Karpas-422 (cell line): ENCODE data around the gene MVD. TPM values are rescaled to one million over a fixed set of nuclear protein-coding genes. Genes with fewer than 3 reads are reported as not detected.
"Not testable (repeated sequence)": the region's sequence is repeated elsewhere in the genome, so short reads cannot be mapped to it uniquely, and the experiment has no call there.

Source experiments
- DNase-seq: peaks from one replicate; pipeline ENCODE4 v3.0.0-alpha.2; 2015
- H2AFZ ChIP-seq: fragments of 200-600 bp; sonication (generic); 2 replicates; pipeline ENCODE4 v1.6.1; 2014; ENCODE audit warnings: antibody characterized with exemption, low read length, mixed read lengths
- H3K27ac ChIP-seq: fragments of 200-600 bp; sonication (generic); 2 replicates; pipeline ENCODE4 v1.5.1; 2014; ENCODE audit warnings: mild to moderate bottlenecking, low read length, moderate library complexity
- H3K27me3 ChIP-seq: fragments of 200-600 bp; sonication (generic); 2 replicates; pipeline ENCODE4 v1.6.1; 2014; ENCODE audit warnings: low read length, mixed read lengths
- H3K36me3 ChIP-seq: fragments of 200-600 bp; sonication (generic); 2 replicates; pipeline ENCODE4 v1.6.1; 2014; ENCODE audit warnings: low read length, mixed read lengths; ENCODE audit not compliant: insufficient read depth
- H3K4me1 ChIP-seq: fragments of 200-600 bp; sonication (generic); 2 replicates; pipeline ENCODE4 v1.6.1; 2014; ENCODE audit warnings: mild to moderate bottlenecking, low read length, mixed read lengths
- H3K4me2 ChIP-seq: fragments of 200-600 bp; sonication (generic); 2 replicates; pipeline ENCODE4 v1.6.1; 2014; ENCODE audit warnings: low read length, low read depth, mild to moderate bottlenecking; ENCODE audit not compliant: poor library complexity, severe bottlenecking
- H3K4me3 ChIP-seq: fragments of 200-600 bp; sonication (generic); 2 replicates; pipeline ENCODE4 v1.5.1; 2014; ENCODE audit warnings: mild to moderate bottlenecking, antibody characterized with exemption, low read length, mixed read lengths
- H3K79me2 ChIP-seq: fragments of 200-600 bp; sonication (generic); 2 replicates; pipeline ENCODE4 v1.6.1; 2014; ENCODE audit warnings: mild to moderate bottlenecking, low read length, mixed read lengths
- H3K9ac ChIP-seq: fragments of 200-600 bp; sonication (generic); 2 replicates; pipeline ENCODE4 v1.6.0; 2014; ENCODE audit warnings: low read length
- H3K9me2 ChIP-seq: fragments of 200-600 bp; sonication (generic), shearing (Covaris generic); replicated peaks from 2 replicates; pipeline ENCODE4 v1.6.0; 2014; ENCODE audit warnings: mild to moderate bottlenecking, low read length, moderate library complexity; ENCODE audit not compliant: insufficient read depth
- H3K9me3 ChIP-seq: fragments of 300-700, 200-600 bp; sonication (generic); 2 replicates; pipeline ENCODE4 v1.6.1; 2014; ENCODE audit warnings: low read length, mixed read lengths
- H4K20me1 ChIP-seq: fragments of 200-600 bp; sonication (generic); 2 replicates; pipeline ENCODE4 v1.6.1; 2014; ENCODE audit warnings: mild to moderate bottlenecking, antibody characterized with exemption, low read length, low read depth; ENCODE audit not compliant: insufficient read depth
- total RNA-seq: library from RNA; depleted of rRNA; stranded (reverse); fragments of >200 nt; shearing (Covaris generic); gene quantifications from 2 replicates; pipeline ENCODE4 v1.2.3, GENCODE V29; 2014; ENCODE audit warnings: low replicate concordance

Gene MVD
- total RNA-seq, 1 experiment from 2014 or later, result 35.0 TPM

DNA sequence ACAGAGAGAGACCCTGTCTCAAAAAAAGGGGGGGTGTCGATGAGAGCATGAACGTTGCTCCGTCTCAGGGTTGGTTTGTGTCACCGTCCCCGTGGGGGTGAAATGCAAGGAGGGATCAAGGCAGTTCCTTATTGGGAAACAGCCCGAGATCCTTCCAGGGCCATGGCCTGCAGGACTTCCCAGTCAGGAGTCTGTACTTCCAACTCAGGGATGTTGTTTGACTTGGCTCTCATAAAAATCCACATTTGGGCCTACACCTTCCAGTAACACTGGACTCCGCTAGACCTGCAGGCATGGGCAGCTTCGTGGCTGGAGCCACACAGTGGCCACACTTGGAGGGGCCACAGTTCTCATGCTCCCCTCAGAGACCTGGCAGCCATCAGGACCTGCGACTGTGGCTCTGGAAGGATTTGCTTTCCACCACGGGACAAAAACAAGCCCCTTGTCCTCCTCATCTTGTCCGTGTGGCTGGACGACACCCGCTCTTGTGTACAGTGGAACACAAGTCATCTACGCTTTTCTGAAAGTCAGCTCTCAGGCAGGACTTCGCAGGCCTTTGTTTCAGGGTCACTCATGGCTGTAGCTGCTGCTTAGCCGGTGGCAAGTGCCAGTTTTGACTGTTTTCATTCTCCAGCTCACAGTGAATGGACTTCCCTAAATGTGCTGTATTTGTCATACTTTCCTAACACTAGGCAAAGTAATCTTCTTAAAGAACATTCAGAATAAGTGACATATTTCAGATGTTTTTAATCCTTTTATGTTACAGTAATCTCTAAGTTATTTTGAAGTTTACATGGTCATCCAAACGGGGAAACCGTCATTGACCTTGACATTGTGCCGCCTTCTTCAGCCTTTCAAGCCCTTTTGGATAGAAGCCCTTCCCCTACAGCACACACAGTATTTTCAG lies 48.7 kb downstream of the MVD start:
- Histone ChIP-seq H3K36me3 (peaks cover 3% of the 10 kb centered on the region; the same call in 1 of the 2 replicates), H3K27me3 (no peaks in the 10 kb centered on the region), H3K4me1 (no peaks in the 10 kb centered on the region), H4K20me1 (no peaks in the 10 kb centered on the region), H3K9me2 (no peaks in the 10 kb centered on the region), H3K4me3 (no peak overlapping the region), H2AFZ (no peak overlapping the region), H3K4me2 (no peak overlapping the region), H3K9me3 (no peaks in the 10 kb centered on the region), H3K9ac (no peak overlapping the region), H3K27ac (no peak overlapping the region), H3K79me2 (peaks cover 16% of the 10 kb centered on the region)
- DNase-seq, result no peak

- no peak overlapping the region for H2AFZ ChIP-seq
- no peak overlapping the region for H3K9ac ChIP-seq
- peaks cover 3% of the 10 kb centered on the region; the same call in 1 of the 2 replicates for H3K36me3 ChIP-seq
- H4K20me1 ChIP-seq, result no peaks in the 10 kb centered on the region
- H3K27ac ChIP-seq, result no peak overlapping the region
- peaks cover 16% of the 10 kb centered on the region for H3K79me2 ChIP-seq
- no peaks in the 10 kb centered on the region for H3K4me1 ChIP-seq
- H3K4me2 ChIP-seq, result no peak overlapping the region
- no peaks in the 10 kb centered on the region for H3K9me2 ChIP-seq
- no peak overlapping the region for H3K4me3 ChIP-seq
- no peak for DNase-seq
- H3K27me3 ChIP-seq, result no peaks in the 10 kb centered on the region
- H3K9me3 ChIP-seq, result no peaks in the 10 kb centered on the region
These were observed 49.6 kb downstream of the MVD start for GRCh38 chr16:88613293-88613692.

- H3K36me3 ChIP-seq, result peaks cover 3% of the 10 kb centered on the region; the same call in 1 of the 2 replicates
- no peak overlapping the region for H3K27ac ChIP-seq
- no peak overlapping the region for H2AFZ ChIP-seq
- H3K9me3 ChIP-seq, result no peaks in the 10 kb centered on the region
- no peak overlapping the region for H3K4me3 ChIP-seq
- no peak overlapping the region for H3K9ac ChIP-seq
- H3K79me2 ChIP-seq, result peaks cover 13% of the 10 kb centered on the region
- no peaks in the 10 kb centered on the region for H4K20me1 ChIP-seq
- no peak for DNase-seq
- no peaks in the 10 kb centered on the region for H3K9me2 ChIP-seq
- no peaks in the 10 kb centered on the region for H3K4me1 ChIP-seq
- H3K4me2 ChIP-seq, result no peak overlapping the region
- no peaks in the 10 kb centered on the region for H3K27me3 ChIP-seq
These were observed 51.7 kb downstream of the MVD start for GRCh38 chr16:88610909-88611812.

DNA sequence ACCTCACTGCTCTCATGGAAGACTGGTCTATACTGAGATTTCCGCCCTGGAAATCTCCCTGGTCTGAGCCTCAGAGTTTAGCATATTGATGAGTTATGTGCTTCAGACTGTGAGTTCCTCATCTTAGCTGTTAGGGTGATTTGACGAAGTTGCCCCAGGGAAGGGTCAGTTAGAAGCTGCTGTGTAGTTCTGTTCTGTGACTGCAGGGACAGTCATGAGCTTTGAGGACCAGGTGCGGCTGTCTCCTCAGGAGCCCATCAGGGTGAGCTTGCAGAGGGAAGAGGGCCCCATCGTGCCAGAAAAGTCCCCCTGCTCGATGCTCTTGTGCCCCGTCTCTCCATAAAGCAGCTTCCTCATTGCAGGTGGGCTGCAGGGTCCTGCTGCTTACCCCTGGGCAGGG lies 52.8 kb downstream of the MVD start:
- Histone ChIP-seq H3K79me2 (peaks cover 13% of the 10 kb centered on the region), H3K27me3 (no peaks in the 10 kb centered on the region), H3K27ac (no peak overlapping the region), H3K4me1 (no peaks in the 10 kb centered on the region), H3K9me3 (no peaks in the 10 kb centered on the region), H3K9ac (no peak overlapping the region), H3K36me3 (peaks cover 6% of the 10 kb centered on the region; the same call in 1 of the 2 replicates), H4K20me1 (no peaks in the 10 kb centered on the region), H3K9me2 (no peaks in the 10 kb centered on the region), H3K4me3 (no peak overlapping the region), H3K4me2 (no peak overlapping the region), H2AFZ (no peak overlapping the region)
- DNase-seq, result peak; percentile 51

DNA sequence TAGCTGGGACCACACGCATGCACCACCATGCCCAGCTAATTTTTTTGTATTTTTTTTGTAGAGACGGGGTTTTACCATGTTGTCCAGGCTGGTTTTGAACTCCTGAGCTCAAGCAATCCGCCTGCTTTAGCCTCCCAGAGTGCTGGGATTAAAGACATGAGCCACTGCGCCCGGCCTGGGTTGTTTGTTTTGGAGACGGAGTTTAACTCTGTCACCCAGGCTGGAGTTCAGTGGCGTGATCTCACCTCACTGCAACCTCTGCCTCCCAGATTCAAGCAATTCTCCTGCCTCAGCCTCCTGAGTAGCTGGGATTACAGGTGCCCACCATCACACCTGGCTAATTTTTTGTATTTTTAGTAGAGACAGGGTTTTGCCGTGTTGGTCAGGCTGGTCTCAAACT lies 53.5 kb downstream of the MVD start:
- not testable (repeated sequence) for H3K27ac ChIP-seq, H3K4me2 ChIP-seq, H3K9ac ChIP-seq, H2AFZ ChIP-seq, H3K27me3 ChIP-seq, DNase-seq, H3K9me3 ChIP-seq, H3K36me3 ChIP-seq, H3K4me3 ChIP-seq, H3K9me2 ChIP-seq, H3K4me1 ChIP-seq, H4K20me1 ChIP-seq
- peaks cover 11% of the 10 kb centered on the region for H3K79me2 ChIP-seq

DNA sequence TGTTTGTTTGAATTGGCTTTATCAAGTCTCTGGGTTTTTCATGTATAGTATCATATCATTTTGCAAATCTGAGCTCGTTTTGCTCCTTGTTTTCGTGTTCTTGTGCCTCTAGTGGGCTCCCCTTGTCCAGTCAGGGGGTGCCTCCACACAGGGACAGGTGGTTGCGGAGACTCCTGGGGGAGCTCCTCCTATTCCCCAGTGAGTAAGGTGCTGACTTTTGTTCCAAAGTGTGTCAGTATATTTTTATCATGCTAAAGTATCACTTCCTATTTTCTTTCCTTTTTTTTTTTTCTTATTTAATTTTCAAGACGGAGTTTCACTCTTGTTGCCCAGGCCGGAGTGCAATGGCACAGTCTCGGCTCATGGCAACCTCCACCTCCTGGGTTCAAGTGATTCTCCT lies 54.8 kb downstream of the MVD start:
- Histone ChIP-seq H3K27me3 (no peaks in the 10 kb centered on the region), H3K79me2 (peaks cover 4% of the 10 kb centered on the region; the same call in 1 of the 2 replicates), H4K20me1 (no peaks in the 10 kb centered on the region), H3K36me3 (peaks cover 6% of the 10 kb centered on the region; the same call in 1 of the 2 replicates), H3K4me2 (no peak overlapping the region), H2AFZ (no peak overlapping the region), H3K27ac (no peak overlapping the region), H3K9ac (no peak overlapping the region), H3K4me3 (no peak overlapping the region), H3K9me2 (no peaks in the 10 kb centered on the region), H3K4me1 (no peaks in the 10 kb centered on the region), H3K9me3 (no peaks in the 10 kb centered on the region)
- no peak for DNase-seq

DNA sequence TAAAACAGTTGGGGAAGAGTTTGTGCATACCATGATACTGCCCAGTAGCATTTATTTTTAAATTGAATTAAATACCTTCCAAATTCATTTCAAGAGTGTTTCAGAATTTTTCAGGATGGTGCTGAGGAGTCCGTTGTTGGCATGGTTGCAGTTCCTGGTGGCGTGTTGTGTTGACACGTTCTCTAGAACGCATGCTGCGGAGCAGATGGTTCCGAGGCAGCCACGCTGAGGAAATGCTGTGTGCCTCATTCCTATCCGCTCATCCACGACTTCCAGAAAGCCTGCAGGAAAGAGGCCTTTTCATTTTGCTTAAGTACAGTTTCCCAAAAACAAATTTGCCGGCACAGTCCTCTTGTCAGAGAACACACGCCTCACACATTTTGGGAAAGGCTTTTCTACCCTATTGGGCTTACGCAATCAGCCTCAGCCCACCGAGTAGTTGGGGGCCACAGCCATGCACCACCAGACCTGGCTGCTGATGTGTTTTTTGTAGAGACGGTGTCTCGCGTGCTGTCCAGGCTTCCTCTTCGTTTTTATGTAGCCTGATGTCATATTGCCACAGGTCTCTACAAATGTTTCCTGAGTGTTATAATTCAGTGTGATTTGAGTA lies 56.6 kb downstream of the MVD start:
- H3K27ac ChIP-seq, result no peak overlapping the region
- H3K9ac ChIP-seq, result no peak overlapping the region
- H3K27me3 ChIP-seq, result no peaks in the 10 kb centered on the region
- H4K20me1 ChIP-seq, result 0 out of 2 replicates have a peak, but pooled peaks cover 4% of the 10 kb centered on the region
- H2AFZ ChIP-seq, result no peak overlapping the region
- no peaks in the 10 kb centered on the region for H3K4me1 ChIP-seq
- H3K9me3 ChIP-seq, result no peaks in the 10 kb centered on the region
- H3K79me2 ChIP-seq, result no peaks in the 10 kb centered on the region
- no peak for DNase-seq
- H3K36me3 ChIP-seq, result peaks cover 13% of the 10 kb centered on the region; the same call in 1 of the 2 replicates
- no peak overlapping the region for H3K4me3 ChIP-seq
- H3K9me2 ChIP-seq, result no peaks in the 10 kb centered on the region
- no peak overlapping the region for H3K4me2 ChIP-seq
